ENCODE results near the gene LRRC57. TPM values are rescaled to one million over a fixed set of nuclear protein-coding genes. Genes with fewer than 3 reads are reported as not detected.

The LRRC57 gene
- total RNA-seq, 1 experiment from 2014 or later = 26.4 TPM

DNA sequence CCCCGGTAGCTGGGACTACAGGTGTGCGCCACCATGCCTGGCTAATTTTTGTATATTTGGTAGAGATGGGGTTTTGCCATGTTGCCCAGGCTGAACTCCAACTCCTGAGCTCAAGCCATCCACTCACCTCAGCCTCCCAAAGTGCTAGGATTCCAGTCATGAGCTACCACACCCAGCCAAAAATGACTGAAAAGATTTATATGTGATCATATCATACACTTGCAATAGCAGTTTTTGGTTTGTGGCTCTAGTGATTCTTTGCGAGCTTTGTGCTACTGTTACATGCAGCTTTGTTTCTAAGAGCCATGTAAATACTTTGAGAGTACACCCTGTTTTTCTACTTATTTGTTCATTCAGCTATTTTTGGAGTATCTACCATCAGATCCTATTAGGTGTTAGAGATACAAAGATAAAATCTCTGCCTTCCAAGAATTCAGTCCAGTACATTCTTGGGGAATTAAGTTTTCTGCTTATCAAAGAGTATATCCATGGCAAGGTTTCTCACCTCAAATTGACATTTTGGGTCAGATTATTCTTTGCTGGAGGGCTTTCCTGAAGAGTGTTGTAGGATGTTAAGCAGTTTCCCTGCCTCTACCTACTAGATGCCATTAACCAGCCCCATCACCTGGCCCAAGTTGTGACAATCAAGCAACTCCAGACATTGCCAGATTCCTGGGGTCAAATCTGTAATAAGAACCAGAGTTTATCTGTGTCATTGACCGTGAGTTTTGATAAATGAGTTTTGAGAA is 38.2 kb downstream of the LRRC57 start:
- H3K27ac ChIP-seq = no peak overlapping the region
- no peaks in the 10 kb centered on the region for H3K4me1 ChIP-seq
- no peaks in the 10 kb centered on the region for H3K27me3 ChIP-seq
- H3K9me3 ChIP-seq (replicated peaks) = no peaks in the 10 kb centered on the region
- no peak for DNase-seq
- H3K4me3 ChIP-seq = no peak overlapping the region
- H3K36me3 ChIP-seq = peaks cover 10% of the 10 kb centered on the region; the same call in 1 of the 2 replicates

GRCh38 chr15:42508263-42508690 is 40.3 kb downstream of the LRRC57 start:
- H3K36me3 ChIP-seq = no peaks in the 10 kb centered on the region
- DNase-seq = no peak
- H3K27me3 ChIP-seq = no peaks in the 10 kb centered on the region
- no peak overlapping the region for H3K4me3 ChIP-seq
- H3K9me3 ChIP-seq (replicated peaks) = no peaks in the 10 kb centered on the region
- no peaks in the 10 kb centered on the region for H3K4me1 ChIP-seq
- no peak overlapping the region for H3K27ac ChIP-seq

- DNase-seq = no peak
- H3K4me3 ChIP-seq = no peak overlapping the region
These were observed 41.1 kb downstream of the LRRC57 start for GRCh38 chr15:42507514-42507913.

DNA sequence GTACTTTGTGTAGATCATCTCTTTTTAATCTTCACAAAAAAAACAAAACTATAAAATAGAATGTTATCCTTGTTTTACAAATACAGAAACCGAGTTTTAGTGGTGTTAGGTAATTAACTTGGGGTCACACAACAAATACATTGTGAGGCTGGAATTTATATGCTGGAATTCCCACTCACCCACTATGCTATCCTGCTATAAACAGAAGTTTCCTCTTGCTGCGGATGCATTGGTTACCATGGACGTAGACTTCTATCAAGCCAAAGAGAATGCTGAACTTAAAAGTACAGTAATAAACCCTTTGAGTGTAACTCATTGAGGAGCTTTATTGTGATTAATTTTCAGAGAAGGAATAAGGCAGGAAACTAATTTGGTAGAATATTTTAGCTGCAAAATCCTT is 44.0 kb downstream of the LRRC57 start:
- Histone ChIP-seq H3K4me1 (peaks cover 4% of the 10 kb centered on the region), H3K36me3 (no peaks in the 10 kb centered on the region), H3K27ac (no peak overlapping the region), H3K27me3 (no peaks in the 10 kb centered on the region), H3K9me3 (replicated peaks) (no peaks in the 10 kb centered on the region), H3K4me3 (no peak overlapping the region)
- no peak for DNase-seq

More at GRCh38 chr15:42507514-42507913, 41.1 kb downstream of the LRRC57 start:
- Histone ChIP-seq H3K27me3 (no peaks in the 10 kb centered on the region), H3K27ac (no peak overlapping the region), H3K9me3 (replicated peaks) (no peaks in the 10 kb centered on the region), H3K36me3 (no peaks in the 10 kb centered on the region), H3K4me1 (no peaks in the 10 kb centered on the region)

- Histone ChIP-seq H3K4me1 (peaks cover 9% of the 10 kb centered on the region), H3K4me3 (no peak overlapping the region), H3K27ac (no peak overlapping the region), H3K36me3 (no peaks in the 10 kb centered on the region), H3K9me3 (replicated peaks) (no peaks in the 10 kb centered on the region), H3K27me3 (no peaks in the 10 kb centered on the region)
- DNase-seq = no peak
These were observed 44.8 kb downstream of the LRRC57 start for GRCh38 chr15:42503825-42504224.

DNA sequence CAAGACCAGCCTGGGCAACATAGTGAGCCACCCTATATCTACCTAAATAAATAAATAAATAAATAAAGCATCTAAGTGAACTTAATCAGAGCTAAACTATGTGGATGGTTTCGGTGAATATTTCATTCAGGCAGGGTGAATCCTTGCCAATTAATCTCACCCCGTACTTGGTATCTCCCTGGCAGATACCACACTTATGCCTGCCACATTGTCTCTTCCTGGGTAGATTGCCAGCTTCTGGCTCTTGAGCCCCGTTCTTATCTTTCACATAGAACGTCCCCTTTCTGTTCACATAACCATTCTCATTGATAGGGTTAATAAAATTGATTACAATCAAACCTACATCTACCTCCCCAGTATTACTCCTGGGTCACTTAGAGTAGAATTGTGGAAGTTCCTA is 46.1 kb downstream of the LRRC57 start:
- Histone ChIP-seq H3K4me1 (peaks cover 13% of the 10 kb centered on the region), H3K4me3 (no peak overlapping the region), H3K27me3 (no peaks in the 10 kb centered on the region), H3K36me3 (no peaks in the 10 kb centered on the region), H3K27ac (no peak overlapping the region), H3K9me3 (replicated peaks) (no peaks in the 10 kb centered on the region)
- no peak for DNase-seq

DNA sequence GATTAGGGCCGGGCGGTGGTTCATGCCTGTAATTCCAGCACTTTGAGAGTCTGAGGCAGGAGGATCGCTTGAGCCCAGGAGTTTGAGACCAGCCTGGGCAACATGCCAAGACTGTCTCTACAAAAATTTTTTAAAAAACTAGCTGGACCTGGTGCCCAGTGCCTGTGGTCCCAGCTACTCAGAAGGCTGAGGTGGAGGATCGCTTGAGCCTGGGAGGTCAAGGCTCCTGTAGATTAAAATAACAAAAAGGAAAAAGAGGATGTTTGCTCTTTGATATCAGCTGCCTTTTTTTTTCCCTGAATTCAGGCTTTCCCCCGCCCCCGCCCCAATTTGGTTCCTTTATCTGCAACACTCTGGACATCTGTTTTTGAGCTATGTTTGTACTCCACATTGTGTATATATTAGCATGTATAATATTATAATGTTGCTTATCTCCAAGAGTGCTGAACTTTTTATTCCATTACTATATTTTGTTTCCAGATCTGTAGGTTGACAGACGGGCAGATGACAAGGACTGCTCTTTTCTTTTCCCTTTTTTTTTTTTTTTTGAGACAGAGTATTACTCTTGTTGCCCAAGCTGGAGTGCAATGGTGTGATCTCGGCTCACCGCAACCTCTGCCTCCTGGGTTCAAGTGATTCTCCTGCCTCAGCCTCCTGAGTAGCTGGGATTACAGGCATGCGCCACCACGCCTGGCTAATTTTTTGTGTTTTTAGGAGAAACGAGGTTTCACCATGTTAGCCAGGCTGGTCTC is 48.6 kb downstream of the LRRC57 start:
- no peaks in the 10 kb centered on the region for H3K9me3 ChIP-seq (replicated peaks)
- no peaks in the 10 kb centered on the region for H3K27me3 ChIP-seq
- no peak overlapping the region for H3K4me3 ChIP-seq
- H3K36me3 ChIP-seq = no peaks in the 10 kb centered on the region
- H3K27ac ChIP-seq = peak overlapping the region; percentile 79
- DNase-seq = peak; percentile 47 to 60
- H3K4me1 ChIP-seq = peaks cover 13% of the 10 kb centered on the region

DNA sequence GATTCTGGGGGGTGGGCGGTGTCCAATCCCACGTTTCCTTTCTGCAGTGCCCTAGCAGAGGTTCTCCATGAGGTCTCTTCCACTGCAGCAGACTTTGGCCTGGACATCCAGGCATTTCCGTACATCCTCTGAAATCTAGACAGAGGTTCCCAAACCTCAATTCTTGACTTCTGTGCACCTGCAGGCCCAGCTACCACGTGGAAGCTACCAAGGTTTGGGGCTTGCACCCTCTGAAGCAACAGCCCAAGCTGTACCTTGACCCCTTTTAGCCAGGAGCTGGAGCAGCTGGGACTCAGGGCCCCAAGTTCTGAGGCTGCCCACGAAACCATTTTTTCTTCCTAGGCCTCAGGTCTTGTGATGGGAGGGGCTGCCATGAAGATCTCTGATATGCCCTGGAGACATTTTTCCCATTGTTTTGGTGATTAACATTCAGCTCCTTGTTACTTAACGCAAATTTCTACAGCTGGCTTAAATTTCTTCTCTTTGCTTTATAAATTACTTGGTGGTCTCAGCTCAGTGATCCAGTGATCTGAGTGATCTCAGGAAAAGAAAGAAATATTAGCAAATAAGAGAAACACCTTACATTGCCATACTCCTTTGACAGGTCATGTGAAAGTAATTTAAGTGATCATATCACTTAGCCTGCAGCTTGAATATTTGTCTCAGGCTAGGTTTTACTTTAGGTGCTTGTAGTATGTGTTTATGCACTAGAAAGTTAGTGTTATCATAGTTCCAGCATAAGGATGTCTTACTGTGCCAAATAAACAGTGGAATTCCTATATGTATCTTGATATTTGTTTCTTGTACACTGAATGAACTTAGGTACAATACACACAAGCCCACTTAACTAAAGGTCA is 50.2 kb downstream of the LRRC57 start:
- no peak for DNase-seq
- Histone ChIP-seq H3K27me3 (no peaks in the 10 kb centered on the region), H3K9me3 (replicated peaks) (no peaks in the 10 kb centered on the region), H3K4me1 (peaks cover 13% of the 10 kb centered on the region), H3K4me3 (no peak overlapping the region), H3K27ac (peak overlapping the region; percentile 79), H3K36me3 (no peaks in the 10 kb centered on the region)

GRCh38 chr15:42495361-42496212 is 53.0 kb downstream of the LRRC57 start, which contains the start of gene SNAP23:
SNAP23 (plus strand) TSS chr15:42495634; CDS start chr15:42511847, 16,213 bp downstream.
- DNase-seq = peak; percentile 95
- peak within 1 kb of the TSS; percentile 49 for H3K27ac ChIP-seq
- peaks cover 16% of the 10 kb centered on the region for H3K4me1 ChIP-seq
- no peaks in the 10 kb centered on the region for H3K9me3 ChIP-seq (replicated peaks)
- peak within 1 kb of the TSS; percentile 65 for H3K4me3 ChIP-seq
- H3K36me3 ChIP-seq = no peaks in the 10 kb centered on the region
- H3K27me3 ChIP-seq = no peaks in the 10 kb centered on the region

DNA sequence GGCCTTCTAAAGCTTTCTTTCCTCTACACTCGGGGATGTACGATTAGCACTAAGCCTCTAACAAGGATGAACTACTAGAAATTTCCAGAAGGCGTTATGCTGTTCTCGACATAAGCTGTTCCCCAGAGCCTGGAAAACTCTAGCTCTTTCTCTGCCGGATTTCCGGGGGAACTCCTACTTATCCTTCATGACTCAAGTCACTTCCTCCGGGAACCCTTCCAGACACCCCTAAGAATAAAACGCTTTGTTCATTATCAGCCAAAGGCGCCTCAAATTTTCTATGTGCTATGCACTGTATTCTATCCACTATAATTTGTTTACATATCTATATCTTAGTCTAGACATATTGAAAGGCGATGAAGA is 53.6 kb downstream of the LRRC57 start:
- Histone ChIP-seq H3K27ac (peak overlapping the region; percentile 49), H3K36me3 (no peaks in the 10 kb centered on the region), H3K9me3 (replicated peaks) (no peaks in the 10 kb centered on the region), H3K27me3 (no peaks in the 10 kb centered on the region), H3K4me3 (peak overlapping the region; percentile 65), H3K4me1 (peaks cover 15% of the 10 kb centered on the region)
- DNase-seq = peak; percentile 54 to 69

- Histone ChIP-seq H3K4me3 (no peak overlapping the region), H3K9me3 (replicated peaks) (no peaks in the 10 kb centered on the region), H3K36me3 (no peaks in the 10 kb centered on the region), H3K27ac (no peak overlapping the region), H3K4me1 (peaks cover 6% of the 10 kb centered on the region), H3K27me3 (no peaks in the 10 kb centered on the region)
- no peak for DNase-seq
These were observed 54.9 kb downstream of the LRRC57 start for GRCh38 chr15:42493679-42494078.

- no peaks in the 10 kb centered on the region for H3K9me3 ChIP-seq (replicated peaks)
- H3K27ac ChIP-seq = peak overlapping the region; percentile 98
- H3K4me3 ChIP-seq = peak overlapping the region; percentile 76
- H3K27me3 ChIP-seq = no peaks in the 10 kb centered on the region
- DNase-seq = no peak
- H3K36me3 ChIP-seq = no peaks in the 10 kb centered on the region
- H3K4me1 ChIP-seq = peaks cover 3% of the 10 kb centered on the region; the same call in 1 of the 2 replicates
These were observed 56.9 kb downstream of the LRRC57 start for GRCh38 chr15:42491539-42492225.

- no peaks in the 10 kb centered on the region for H3K9me3 ChIP-seq (replicated peaks)
- no peaks in the 10 kb centered on the region for H3K36me3 ChIP-seq
- H3K27ac ChIP-seq = peak within 1 kb of the TSS; percentile 98
- peak within 1 kb of the TSS; percentile 76 for H3K4me3 ChIP-seq
- H3K4me1 ChIP-seq = peaks cover 3% of the 10 kb centered on the region; the same call in 1 of the 2 replicates
- no peaks in the 10 kb centered on the region for H3K27me3 ChIP-seq
- peak; percentile 89 to 93 for DNase-seq
These were observed 57.7 kb downstream of the LRRC57 start, which contains the start of gene ZNF106 for GRCh38 chr15:42490671-42491538. ZNF106 (minus strand) TSS chr15:42491141; CDS start chr15:42472289, 18,852 bp downstream.

All from SJCRH30 (cell line).